HepG2 (cell line): ENCODE measurements around the gene RHBDF2. TPM values are rescaled to one million over a fixed set of nuclear protein-coding genes. Genes with fewer than 3 reads are reported as not detected.

Source experiments
- ERF ChIP-seq: IDR thresholded peaks from 2 replicates; pipeline ENCODE4 v1.6.1; 2018; ENCODE audit warnings: missing biosample characterization, missing genetic modification reagents
- FOXO4 ChIP-seq: sonication (generic); formaldehyde crosslinking; conservative IDR thresholded peaks from 2 replicates; pipeline ENCODE4 v1.8.1; 2023; ENCODE audit warnings: missing genetic modification reagents
- GATAD1 ChIP-seq: IDR thresholded peaks from 2 replicates; pipeline ENCODE4 v1.6.1; 2016; ENCODE audit warnings: missing genetic modification reagents, missing compliant biosample characterization
- HOXA3 ChIP-seq: sonication (generic); formaldehyde crosslinking; IDR thresholded peaks from 2 replicates; pipeline ENCODE4 v1.5.0; 2020; ENCODE audit warnings: missing genetic modification reagents
- IRX3 ChIP-seq: sonication (generic); formaldehyde crosslinking; IDR thresholded peaks from 2 replicates; pipeline ENCODE4 v1.8.1; 2023; ENCODE audit warnings: mild to moderate bottlenecking, low read depth, missing genetic modification reagents, borderline replicate concordance
- KDM5B ChIP-seq: sonication (generic); formaldehyde crosslinking; IDR thresholded peaks from 2 replicates; pipeline ENCODE4 v1.4.0; 2020; ENCODE audit warnings: missing genetic modification reagents, mild to moderate bottlenecking, borderline replicate concordance
- KLF9 ChIP-seq: IDR thresholded peaks from 2 replicates; pipeline ENCODE4 v1.6.1; 2016; ENCODE audit warnings: low read depth
- MZF1 ChIP-seq: sonication (generic); formaldehyde crosslinking; IDR thresholded peaks from 2 replicates; pipeline ENCODE4 v1.8.1; 2023; ENCODE audit warnings: mild to moderate bottlenecking, missing genetic modification reagents, borderline replicate concordance
- NCOA5 ChIP-seq: sonication (generic); formaldehyde crosslinking; IDR thresholded peaks from 2 replicates; pipeline ENCODE4 v1.4.0; 2020; ENCODE audit warnings: missing genetic modification reagents
- NFAT5 ChIP-seq: sonication (generic); formaldehyde crosslinking; IDR thresholded peaks from 2 replicates; pipeline ENCODE4 v1.4.0; 2020; ENCODE audit warnings: missing genetic modification reagents
- PAF1 ChIP-seq: IDR thresholded peaks from 2 replicates; pipeline ENCODE4 v1.6.1; 2016; ENCODE audit warnings: missing genetic modification reagents, missing compliant biosample characterization
- POLR2AphosphoS2 ChIP-seq: IDR thresholded peaks from 2 replicates; pipeline ENCODE4 v1.6.1; 2011; ENCODE audit warnings: low read depth, low read length, improper control_type of control experiment
- RFXAP ChIP-seq: sonication (generic); formaldehyde crosslinking; IDR thresholded peaks from 2 replicates; pipeline ENCODE4 v1.4.0; 2020; ENCODE audit warnings: missing genetic modification reagents, borderline replicate concordance
- SP2 ChIP-seq: sonication (generic); formaldehyde crosslinking; IDR thresholded peaks from 2 replicates; pipeline ENCODE4 v1.5.1; 2020; ENCODE audit warnings: mild to moderate bottlenecking, missing genetic modification reagents
- TCF7 ChIP-seq: sonication (generic); IDR thresholded peaks from 2 replicates; pipeline ENCODE4 v1.6.1; 2016; ENCODE audit warnings: antibody characterized with exemption, low read depth
- TOE1 ChIP-seq: sonication (generic); formaldehyde crosslinking; IDR thresholded peaks from 2 replicates; pipeline ENCODE4 v1.4.0; 2020; ENCODE audit warnings: mild to moderate bottlenecking, missing genetic modification reagents
- ZBTB25 ChIP-seq: IDR thresholded peaks from 2 replicates; pipeline ENCODE4 v1.6.1; 2018; ENCODE audit warnings: missing genetic modification reagents
- ZNF136 ChIP-seq: sonication (generic); formaldehyde crosslinking; IDR thresholded peaks from 2 replicates; pipeline ENCODE4 v1.8.1; 2022; ENCODE audit warnings: low read depth, mild to moderate bottlenecking, moderate library complexity, missing genetic modification reagents
- ZNF205 ChIP-seq: IDR thresholded peaks from 2 replicates; pipeline ENCODE4 v1.6.1; 2018; ENCODE audit warnings: missing biosample characterization, missing genetic modification reagents
- ZNF256 ChIP-seq: sonication (generic); formaldehyde crosslinking; conservative IDR thresholded peaks from 2 replicates; pipeline ENCODE4 v1.4.0; 2020; ENCODE audit warnings: missing genetic modification reagents
- ZNF335 ChIP-seq: sonication (generic); formaldehyde crosslinking; IDR thresholded peaks from 2 replicates; pipeline ENCODE4 v1.4.0; 2020; ENCODE audit warnings: missing genetic modification reagents
- ZNF530 ChIP-seq: sonication (generic); formaldehyde crosslinking; IDR thresholded peaks from 2 replicates; pipeline ENCODE4 v1.5.0; 2020; ENCODE audit warnings: low read depth, mild to moderate bottlenecking, missing genetic modification reagents
- ZNF713 ChIP-seq: sonication (generic); formaldehyde crosslinking; IDR thresholded peaks from 2 replicates; pipeline ENCODE4 v1.4.0; 2020; ENCODE audit warnings: mild to moderate bottlenecking, missing genetic modification reagents
- ZSCAN31 ChIP-seq: sonication (generic); formaldehyde crosslinking; IDR thresholded peaks from 2 replicates; pipeline ENCODE4 v1.5.0; 2020; ENCODE audit warnings: low read depth, mild to moderate bottlenecking, missing genetic modification reagents
- polyA plus RNA-seq, 8 experiments: library from polyadenylated mRNA; depleted of rRNA in 3 of 8; stranded (reverse) in 7 of 8; unstranded in 1 of 8; fragments of >200 nt; fragmentation: Illumina TruSeq in 4 of 8; extraction: Trizol in 4 of 8; gene quantifications; 2 replicates each; pipeline versions ENCODE4 v1.2.1 to v1.2.3, GENCODE V29; 2011 to 2016; ENCODE audit warnings: low read depth in 4 of 8, missing spikeins in 1 of 8, mixed read lengths in 1 of 8; ENCODE audit not compliant: insufficient read depth in 1 of 8
- total RNA-seq, 5 experiments: library from RNA; depleted of rRNA; stranded (reverse); fragments of >200 nt; fragmentation: Illumina TruSeq; extraction: Trizol; gene quantifications; 2 replicates each; pipeline ENCODE4 v1.2.3, GENCODE V29; 2016; ENCODE audit warnings: low read depth in 1 of 5

RHBDF2 gene
- total and polyA plus RNA-seq, 2 of the 13 experiments (the other 11 are each of a cell fraction or from before 2014, with no cell fraction given): 7.8 to 24.2 TPM

GRCh38 chr17:76529224-76530094 is 28.2 kb upstream of the RHBDF2 start (continued):
- TF ChIP-seq PAF1 (CRISPR knock-in tag) (no peak), NFAT5 (no peak), ZNF256 (CRISPR knock-in tag) (no peak), ZNF530 (no peak), KLF9 (CRISPR knock-in tag) (no peak), ZNF713 (no peak), GATAD1 (CRISPR knock-in tag) (no peak), FOXO4 (CRISPR knock-in tag) (no peak), MZF1 (CRISPR knock-in tag) (no peak), ZNF136 (CRISPR knock-in tag) (no peak), IRX3 (0 out of 2 replicates have a peak, but pooled peaks have one; percentile 45), POLR2AphosphoS2 (no peak), NCOA5 (CRISPR knock-in tag) (no peak), TOE1 (CRISPR knock-in tag) (no peak), ZSCAN31 (CRISPR knock-in tag) (peak; percentile 51; the same call in 1 of the 2 replicates), ZBTB25 (CRISPR knock-in tag) (no peak), ZNF205 (CRISPR knock-in tag) (no peak), KDM5B (CRISPR knock-in tag) (no peak), HOXA3 (peak; percentile 4), ZNF335 (CRISPR knock-in tag) (no peak), RFXAP (CRISPR knock-in tag) (peak; percentile 72; the same call in 1 of the 2 replicates), TCF7 (no peak), ERF (no peak), SP2 (CRISPR knock-in tag) (0 out of 2 replicates have a peak, but pooled peaks have one; percentile 35)
